Natural killer cell (primary cell): ENCODE data around the gene PHACTR3. TPM values are rescaled to one million over a fixed set of nuclear protein-coding genes. Genes with fewer than 3 reads are reported as not detected.

Experiments used
- ATAC-seq, 3 donors: fragments of 150-1000 bp in 2 of 3; fragments of 200-7000 bp in 1 of 3; cut with Tn5 transposase; 1 replicate in 1 of 3; 2 replicates in 2 of 3; pipeline ENCODE4 v1.10.0; 2021; ENCODE audit warnings: mild to moderate bottlenecking in 2 of 3, moderate library complexity in 2 of 3
- DNase-seq, 2 donors: peaks; one replicate each; pipeline versions ENCODE4 v3.0.0 to v3.0.0-alpha.2; 2013 to 2021; ENCODE audit warnings: mixed read lengths in 1 of 2
- H3K27ac ChIP-seq: one replicate; pipeline ENCODE4 v1.5.1; 2013; ENCODE audit warnings: mild to moderate bottlenecking, low read length
- H3K27me3 ChIP-seq: one replicate; pipeline ENCODE4 v1.6.1; 2013; ENCODE audit warnings: low read length; ENCODE audit not compliant: control insufficient read depth, insufficient read depth
- H3K36me3 ChIP-seq: one replicate; pipeline ENCODE4 v1.6.1; 2013; ENCODE audit warnings: low read length; ENCODE audit not compliant: control insufficient read depth, insufficient read depth
- H3K4me1 ChIP-seq: one replicate; pipeline ENCODE4 v1.6.1; 2013; ENCODE audit warnings: low read length; ENCODE audit not compliant: control insufficient read depth, insufficient read depth
- H3K4me3 ChIP-seq: one replicate; pipeline ENCODE4 v1.5.1; 2013; ENCODE audit warnings: low read length
- H3K9me3 ChIP-seq: one replicate; pipeline ENCODE4 v1.6.1; 2013; ENCODE audit warnings: low read length; ENCODE audit not compliant: control insufficient read depth, insufficient read depth
- H3K27ac Mint-ChIP-seq, 2 donors: one replicate each; pipeline ENCODE4 v1.8.0; 2022; ENCODE audit warnings: mild to moderate bottlenecking in 2 of 2, mixed read lengths in 2 of 2, moderate library complexity in 1 of 2
- H3K27me3 Mint-ChIP-seq, 2 donors: one replicate each; pipeline ENCODE4 v1.8.0; 2022; ENCODE audit warnings: low read depth in 2 of 2, mixed read lengths in 2 of 2
- H3K36me3 Mint-ChIP-seq: one replicate; pipeline ENCODE4 v1.8.0; 2022; ENCODE audit warnings: mixed read lengths
- H3K4me1 Mint-ChIP-seq, 2 donors: one replicate each; pipeline ENCODE4 v1.8.0; 2022; ENCODE audit warnings: mixed read lengths in 2 of 2
- H3K4me3 Mint-ChIP-seq: one replicate; pipeline ENCODE4 v1.8.0; 2022; ENCODE audit warnings: mild to moderate bottlenecking, moderate library complexity, mixed read lengths
- H3K9me3 Mint-ChIP-seq, 2 donors: one replicate each; pipeline ENCODE4 v1.8.0; 2022; ENCODE audit warnings: mixed read lengths in 2 of 2
- WGBS: methylation state at CpG from one replicate; pipeline ENCODE4 v1.1.7; 2013; ENCODE audit warnings: missing lambda C conversion rate; ENCODE audit not compliant: insufficient coverage; 5-methylcytosine and 5-hydroxymethylcytosine counted together
- intact Hi-C: fragments of 100-400 bp; cut with micrococcal nuclease; formaldehyde crosslinking; loops from one replicate; pipeline ENCODE4 v1.14.2; 2022
- total RNA-seq, 4 donors: library from RNA; stranded (reverse); fragments of 120-200 nt in 1 of 4; gene quantifications; one replicate each; pipeline versions ENCODE4 v1.2.3 to v1.2.4, GENCODE V29; 2013 to 2022
- TF ChIP-seq, protein P1 (sequence below): fragments of 200-600 bp; IDR thresholded peaks from one replicate; pipeline ENCODE4 v1.8.0; 2022; ENCODE audit warnings: antibody characterized with exemption

PHACTR3 gene
- total RNA-seq, 3 donors from 2014 or later (not counting 1 experiment from before 2014, with no cell fraction given): not detected

GRCh38 chr20:59636766-59637370 lies 32.5 kb downstream of the PHACTR3 start:
- H3K4me3 Mint-ChIP-seq: no peak overlapping the region
- no peaks in the 10 kb centered on the region for H3K36me3 Mint-ChIP-seq
- H3K9me3 Mint-ChIP-seq: peaks cover 0 to 4% of the 10 kb centered on the region in 2 donors
- Histone ChIP-seq H3K9me3 (no peaks in the 10 kb centered on the region), H3K4me3 (no peak overlapping the region), H3K27ac (no peak overlapping the region), H3K4me1 (no peaks in the 10 kb centered on the region), H3K27me3 (no peaks in the 10 kb centered on the region), H3K36me3 (no peaks in the 10 kb centered on the region)
- TF ChIP-seq, protein P1, sequence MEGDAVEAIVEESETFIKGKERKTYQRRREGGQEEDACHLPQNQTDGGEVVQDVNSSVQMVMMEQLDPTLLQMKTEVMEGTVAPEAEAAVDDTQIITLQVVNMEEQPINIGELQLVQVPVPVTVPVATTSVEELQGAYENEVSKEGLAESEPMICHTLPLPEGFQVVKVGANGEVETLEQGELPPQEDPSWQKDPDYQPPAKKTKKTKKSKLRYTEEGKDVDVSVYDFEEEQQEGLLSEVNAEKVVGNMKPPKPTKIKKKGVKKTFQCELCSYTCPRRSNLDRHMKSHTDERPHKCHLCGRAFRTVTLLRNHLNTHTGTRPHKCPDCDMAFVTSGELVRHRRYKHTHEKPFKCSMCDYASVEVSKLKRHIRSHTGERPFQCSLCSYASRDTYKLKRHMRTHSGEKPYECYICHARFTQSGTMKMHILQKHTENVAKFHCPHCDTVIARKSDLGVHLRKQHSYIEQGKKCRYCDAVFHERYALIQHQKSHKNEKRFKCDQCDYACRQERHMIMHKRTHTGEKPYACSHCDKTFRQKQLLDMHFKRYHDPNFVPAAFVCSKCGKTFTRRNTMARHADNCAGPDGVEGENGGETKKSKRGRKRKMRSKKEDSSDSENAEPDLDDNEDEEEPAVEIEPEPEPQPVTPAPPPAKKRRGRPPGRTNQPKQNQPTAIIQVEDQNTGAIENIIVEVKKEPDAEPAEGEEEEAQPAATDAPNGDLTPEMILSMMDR: no peak
- intact Hi-C loops: no loop called here
- H3K4me1 Mint-ChIP-seq: no peaks in the 10 kb centered on the region
- 75% methylated on average over 3 of the region's 3 CpGs for WGBS
- DNase-seq (no peak), ATAC-seq (no peak)
- peaks cover 0 to 9% of the 10 kb centered on the region in 2 donors for H3K27me3 Mint-ChIP-seq
- H3K27ac Mint-ChIP-seq: no peak overlapping the region

DNA sequence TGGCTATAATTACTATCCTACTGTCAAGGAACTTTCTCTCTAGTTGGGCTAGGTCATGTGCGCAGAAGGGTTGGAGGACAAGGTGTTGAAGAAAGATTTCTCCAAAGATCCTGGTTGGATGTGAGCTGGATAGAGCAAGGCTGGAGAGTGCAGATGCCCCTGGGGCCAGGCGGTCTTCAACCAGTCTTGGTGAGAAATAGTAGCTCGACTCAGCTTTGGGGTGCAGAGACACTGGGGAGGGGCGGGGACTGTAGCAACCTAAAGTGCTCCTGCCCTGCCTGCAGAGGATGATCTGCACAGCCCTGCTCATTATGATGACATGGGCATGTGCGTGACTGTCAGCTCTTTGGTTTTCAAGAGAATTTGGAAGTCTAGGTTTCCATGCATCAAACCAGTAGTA lies 35.9 kb downstream of the PHACTR3 start:
- no peak for DNase-seq
- Mint-ChIP-seq H3K4me1 (no peaks in the 10 kb centered on the region), H3K9me3 (peaks cover 0 to 4% of the 10 kb centered on the region in 2 donors), H3K27me3 (peaks cover 6 to 10% of the 10 kb centered on the region in 2 donors), H3K36me3 (no peaks in the 10 kb centered on the region), H3K4me3 (no peak overlapping the region), H3K27ac (no peak overlapping the region)
- no peak for ATAC-seq
- no peaks in the 10 kb centered on the region for H3K4me1 ChIP-seq
- H3K27me3 ChIP-seq: no peaks in the 10 kb centered on the region
- 78% methylated on average over 5 of the region's 5 CpGs for WGBS
- TF ChIP-seq, protein P1: no peak
- no peaks in the 10 kb centered on the region for H3K36me3 ChIP-seq
- H3K4me3 ChIP-seq: no peak overlapping the region
- intact Hi-C loops: no loop called here
- H3K27ac ChIP-seq: no peak overlapping the region
- no peaks in the 10 kb centered on the region for H3K9me3 ChIP-seq

DNA sequence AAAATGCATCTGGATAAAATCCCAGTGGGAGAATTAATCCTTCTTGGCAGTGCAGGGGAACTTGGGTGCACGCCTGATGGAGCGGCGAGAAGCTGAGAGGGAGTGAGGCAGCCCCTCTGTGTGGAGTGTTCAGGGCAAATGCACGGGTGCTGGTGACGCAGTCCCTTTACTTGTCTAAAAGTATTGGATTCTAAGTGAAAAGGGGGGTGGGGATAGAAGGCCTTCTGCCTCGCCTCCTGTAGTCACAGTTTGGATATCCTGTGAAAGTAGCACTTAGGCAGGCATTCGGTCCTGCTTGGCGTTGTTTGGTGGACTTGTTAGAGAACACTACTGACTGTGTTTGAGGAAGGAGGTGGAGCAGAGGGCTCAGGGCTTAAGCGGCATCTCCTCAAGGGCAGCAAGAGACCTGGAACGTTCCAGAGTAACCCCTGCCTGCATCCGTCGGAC lies 39.3 kb downstream of the PHACTR3 start:
- no peaks in the 10 kb centered on the region for H3K4me1 ChIP-seq
- WGBS: 92% methylated on average over 12 of the region's 12 CpGs
- H3K27ac ChIP-seq: no peak overlapping the region
- Mint-ChIP-seq H3K27me3 (peaks cover 6 to 13% of the 10 kb centered on the region in 2 donors), H3K4me1 (no peaks in the 10 kb centered on the region), H3K9me3 (peaks cover 0 to 1% of the 10 kb centered on the region in 2 donors), H3K4me3 (no peak overlapping the region), H3K36me3 (no peaks in the 10 kb centered on the region), H3K27ac (no peak overlapping the region)
- ATAC-seq: no peak
- TF ChIP-seq, protein P1: no peak
- no peaks in the 10 kb centered on the region for H3K36me3 ChIP-seq
- no peak overlapping the region for H3K4me3 ChIP-seq
- H3K27me3 ChIP-seq: no peaks in the 10 kb centered on the region
- no peak for DNase-seq
- intact Hi-C loops: no loop called here
- H3K9me3 ChIP-seq: peaks cover 3% of the 10 kb centered on the region
